Endometrial microvascular endothelial cells (primary cell): ENCODE results near the gene NOLC1. TPM values are rescaled to one million over a fixed set of nuclear protein-coding genes. Genes with fewer than 3 reads are reported as not detected.

Source experiments
- in situ Hi-C: cut with HindIII; loops from 2 replicates; pipeline ENCODE4 v1.10.0; 2017; ENCODE audit warnings: low sequenced_read_pairs, low pct_unique_long_range_greater_than_20kb; ENCODE audit errors: inconsistent ontology term
- total RNA-seq: library from RNA; depleted of rRNA; stranded (reverse); fragments of >200 nt; gene quantifications from one replicate; pipeline ENCODE4 v1.2.3, GENCODE V29; 2015; ENCODE audit errors: inconsistent ontology term

Gene NOLC1
- total RNA-seq, 1 donor from 2014 or later, result 82.0 TPM

DNA sequence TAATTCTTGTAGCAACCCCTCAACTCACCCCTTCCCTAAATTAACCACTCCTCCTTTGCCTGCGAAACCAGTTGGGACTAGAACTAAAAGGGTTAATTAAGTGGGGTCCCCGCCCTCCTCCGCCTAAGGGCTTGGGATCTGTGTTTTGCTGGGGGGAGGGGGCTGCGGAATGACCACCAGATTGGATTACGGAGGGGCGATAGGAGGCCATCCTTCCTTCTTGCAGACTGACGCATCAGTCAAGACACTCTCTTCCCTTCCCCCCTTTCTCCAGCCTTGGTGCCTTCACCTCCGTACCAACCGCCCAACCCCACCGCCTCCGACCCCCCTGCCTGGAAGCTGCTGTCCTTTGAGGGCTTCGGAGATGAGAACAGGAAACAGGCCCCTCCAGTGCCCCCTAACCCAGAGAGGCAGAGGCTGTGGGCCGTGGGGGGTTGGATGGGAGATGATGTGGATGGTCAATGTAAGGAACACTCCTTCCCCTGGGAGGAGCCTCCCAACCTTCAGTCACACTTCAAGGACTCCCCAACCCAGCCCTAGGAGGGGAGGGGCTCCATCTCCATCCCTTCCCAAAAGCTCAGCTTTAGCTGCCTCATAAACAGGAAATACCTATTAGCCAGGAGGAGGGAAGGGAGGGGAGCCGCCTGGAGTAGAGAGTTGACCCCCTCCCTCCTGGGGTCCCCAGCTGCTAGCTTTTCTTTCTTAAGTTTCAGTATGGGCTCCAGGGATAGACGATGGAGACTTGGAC is 31.0 kb upstream of the NOLC1 start:
- in situ Hi-C loops, result no loop called here

DNA sequence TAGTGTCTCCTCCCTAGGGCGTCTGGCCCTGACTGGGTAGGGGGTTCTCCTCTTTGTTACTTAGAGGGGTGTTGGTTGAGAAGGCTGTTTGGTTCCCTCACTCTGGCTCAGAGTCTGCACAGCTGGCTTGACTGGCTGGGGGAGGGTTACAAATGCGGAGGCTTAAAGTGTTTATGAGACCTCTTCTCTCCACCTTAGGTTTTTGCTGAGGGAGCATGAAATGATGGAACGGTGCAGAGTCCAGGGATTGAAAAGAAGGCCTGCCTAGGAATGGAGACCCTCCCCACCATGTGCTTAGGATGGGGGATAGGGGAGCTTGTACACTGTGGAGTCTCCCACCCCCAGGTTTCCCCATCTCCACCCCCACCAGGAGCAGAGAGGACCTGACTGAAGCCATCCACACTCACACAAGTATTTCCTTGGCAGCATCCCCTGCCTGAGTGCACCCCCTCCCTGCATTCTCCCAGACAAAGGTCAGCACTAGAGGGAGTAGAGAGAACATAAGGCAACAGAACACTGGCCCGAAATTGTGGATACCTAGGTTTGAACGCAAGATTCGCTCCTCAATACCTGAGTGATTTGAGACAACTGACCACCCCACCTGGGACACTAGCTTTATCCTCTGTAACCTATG is 30.3 kb upstream of the NOLC1 start:
- in situ Hi-C loops, result no loop called here

DNA sequence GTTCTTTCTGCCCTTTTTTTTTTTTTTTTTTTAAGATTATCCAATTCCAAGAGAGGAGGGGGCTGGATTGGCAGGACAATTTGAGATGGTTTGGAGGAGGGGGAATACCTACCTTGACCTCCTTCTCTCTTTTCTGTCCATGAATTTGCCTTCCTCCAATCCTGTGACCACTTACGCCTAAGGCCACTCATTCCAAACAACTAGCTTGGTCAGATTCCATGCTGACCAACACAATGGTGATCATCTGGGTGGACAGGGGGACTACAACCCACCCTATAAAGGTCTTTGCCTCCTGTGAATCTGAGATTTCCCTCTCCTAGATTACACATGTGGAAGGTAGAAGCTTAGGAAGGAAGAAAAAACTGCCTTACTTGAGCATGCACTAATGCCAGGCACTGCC is 29.7 kb upstream of the NOLC1 start:
- in situ Hi-C loops, result no loop called here

GRCh38 chr10:102123223-102123622 is 29.0 kb upstream of the NOLC1 start:
- in situ Hi-C loops, result no loop called here

GRCh38 chr10:102131286-102132170 is 20.7 kb upstream of the NOLC1 start:
- in situ Hi-C loops, result no loop called here

DNA sequence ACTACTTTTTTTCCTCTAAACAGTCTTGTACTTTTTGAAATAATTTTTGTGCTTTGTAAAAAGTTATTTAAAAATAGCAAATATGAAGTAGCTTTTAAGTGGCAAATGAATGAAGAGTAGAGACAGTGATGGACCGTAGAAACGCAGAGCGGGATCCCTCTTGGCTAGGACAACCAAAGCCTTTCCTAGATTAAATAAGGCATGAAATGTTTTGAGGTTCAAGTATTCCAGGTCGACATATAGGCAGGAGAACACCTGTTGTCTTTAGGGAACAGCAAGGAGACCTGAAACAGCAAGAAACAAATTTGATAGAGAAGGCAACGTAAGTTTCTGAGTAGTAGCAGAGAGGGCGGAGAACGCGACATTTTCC is 20.0 kb upstream of the NOLC1 start:
- in situ Hi-C loops, result no loop called here

DNA sequence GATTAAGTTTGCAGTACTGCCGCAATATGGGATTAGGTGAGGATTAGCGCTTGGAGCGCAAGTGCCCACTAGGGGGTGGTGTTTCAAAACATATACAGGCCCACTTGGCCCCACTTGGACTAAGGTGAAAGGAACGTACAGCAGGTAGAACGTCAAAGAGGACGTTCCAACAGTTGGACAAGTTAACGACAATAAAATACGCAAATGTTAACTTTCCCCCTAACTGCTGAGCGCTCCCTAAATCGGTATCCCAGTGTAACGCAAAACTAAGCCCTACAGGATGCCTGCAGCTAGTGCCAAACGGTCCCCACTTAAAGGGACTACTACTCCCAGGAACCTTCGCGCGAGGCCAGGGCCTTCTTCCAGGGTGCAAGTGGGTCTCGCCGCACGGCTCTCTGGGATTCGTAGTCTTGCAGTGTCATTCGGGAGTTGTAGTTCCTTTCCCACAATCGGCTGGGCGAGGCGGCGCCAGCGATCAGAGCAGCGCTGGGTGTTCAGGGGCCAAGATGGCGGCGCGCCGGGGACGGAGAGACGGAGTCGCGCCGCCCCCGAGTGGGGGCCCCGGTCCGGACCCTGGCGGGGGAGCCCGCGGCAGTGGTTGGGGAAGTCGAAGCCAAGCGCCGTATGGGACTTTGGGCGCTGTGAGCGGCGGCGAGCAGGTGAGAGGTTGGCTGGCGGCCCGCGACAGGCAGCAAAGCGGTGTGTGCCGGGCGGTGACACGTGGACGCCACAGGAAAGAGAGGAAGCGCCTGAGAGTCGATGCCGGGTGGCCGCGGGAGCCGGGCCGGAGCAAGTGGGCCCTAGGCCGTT is 19.4 kb upstream of the NOLC1 start, which contains the start of gene PPRC1:
Gene PPRC1, plus strand, starts transcription at position 478 of the 810 bp plus-strand sequence. Its CDS starts 29 bp downstream, at position 507.
- in situ Hi-C loops, result no loop called here

DNA sequence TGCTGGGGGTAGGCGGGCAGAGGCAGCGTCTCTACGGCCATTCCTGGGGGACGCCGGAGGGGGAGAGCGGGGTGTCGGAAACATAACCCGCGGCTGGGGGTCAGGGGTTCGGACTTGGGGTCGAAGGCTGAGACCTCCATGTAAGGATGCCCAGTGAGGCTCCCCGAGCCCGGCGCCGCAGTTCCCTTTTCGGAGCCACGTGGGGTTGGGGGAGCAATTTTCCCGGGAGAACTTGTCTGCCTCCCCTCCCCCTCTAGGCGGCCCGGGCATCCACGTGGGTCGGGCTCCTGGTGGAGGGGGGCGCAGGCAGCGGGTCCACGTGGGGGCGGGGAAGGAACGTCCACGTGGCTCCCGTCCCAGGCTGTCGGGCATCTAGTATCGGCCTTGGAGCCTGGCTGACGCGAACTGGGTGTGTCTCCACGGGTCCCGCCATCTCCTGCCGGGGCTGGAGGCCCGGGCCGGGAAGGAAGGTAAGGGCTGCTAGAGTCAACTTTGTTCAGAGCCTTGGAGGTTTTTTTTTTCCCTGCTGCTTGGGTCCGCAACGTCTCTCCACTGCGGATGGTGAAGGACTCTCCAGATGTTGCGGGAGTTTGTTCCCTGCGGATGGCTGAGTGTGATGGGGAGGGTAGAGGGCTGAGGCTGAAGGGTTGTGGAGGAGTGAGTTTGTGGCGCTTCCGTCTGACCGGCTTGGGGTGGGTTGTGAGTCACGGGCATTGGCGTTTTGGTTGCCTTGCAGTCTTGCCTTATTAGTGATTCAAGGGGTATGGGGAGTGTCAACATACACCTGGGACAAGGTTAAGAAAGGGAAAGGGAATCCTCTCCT is 18.6 kb upstream of the NOLC1 start:
- in situ Hi-C loops, result no loop called here

- in situ Hi-C loops, result no loop called here
Measured at GRCh38 chr10:102134416-102134815, 17.8 kb upstream of the NOLC1 start.

- in situ Hi-C loops, result no loop called here
Measured at GRCh38 chr10:102135956-102136526, 16.1 kb upstream of the NOLC1 start.

DNA sequence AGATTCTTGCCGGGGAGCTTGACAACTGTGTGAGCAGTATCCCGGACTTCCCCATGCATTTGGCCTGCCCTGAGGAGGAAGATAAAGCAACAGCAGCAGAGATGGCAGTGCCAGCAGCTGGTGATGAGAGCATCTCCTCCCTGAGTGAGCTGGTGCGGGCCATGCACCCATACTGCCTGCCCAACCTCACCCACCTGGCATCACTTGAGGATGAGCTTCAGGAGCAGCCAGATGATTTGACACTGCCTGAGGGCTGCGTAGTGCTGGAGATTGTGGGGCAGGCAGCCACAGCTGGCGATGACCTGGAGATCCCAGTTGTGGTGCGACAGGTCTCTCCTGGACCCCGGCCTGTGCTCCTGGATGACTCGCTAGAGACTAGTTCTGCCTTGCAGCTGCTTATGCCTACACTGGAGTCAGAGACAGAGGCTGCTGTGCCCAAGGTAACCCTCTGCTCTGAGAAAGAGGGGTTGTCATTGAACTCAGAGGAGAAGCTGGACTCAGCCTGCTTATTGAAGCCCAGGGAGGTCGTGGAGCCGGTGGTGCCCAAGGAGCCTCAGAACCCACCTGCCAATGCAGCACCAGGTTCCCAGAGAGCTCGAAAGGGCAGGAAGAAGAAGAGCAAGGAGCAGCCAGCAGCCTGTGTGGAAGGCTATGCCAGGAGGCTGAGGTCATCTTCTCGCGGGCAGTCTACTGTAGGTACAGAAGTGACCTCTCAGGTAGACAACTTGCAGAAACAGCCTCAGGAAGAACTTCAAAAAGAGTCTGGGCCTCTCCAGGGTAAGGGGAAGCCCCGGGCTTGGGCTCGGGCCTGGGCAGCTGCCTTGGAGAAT is 12.7 kb upstream of the NOLC1 start:
- in situ Hi-C loops, result no loop called here

GRCh38 chr10:102140218-102140617 is 12.0 kb upstream of the NOLC1 start:
- in situ Hi-C loops, result no loop called here

DNA sequence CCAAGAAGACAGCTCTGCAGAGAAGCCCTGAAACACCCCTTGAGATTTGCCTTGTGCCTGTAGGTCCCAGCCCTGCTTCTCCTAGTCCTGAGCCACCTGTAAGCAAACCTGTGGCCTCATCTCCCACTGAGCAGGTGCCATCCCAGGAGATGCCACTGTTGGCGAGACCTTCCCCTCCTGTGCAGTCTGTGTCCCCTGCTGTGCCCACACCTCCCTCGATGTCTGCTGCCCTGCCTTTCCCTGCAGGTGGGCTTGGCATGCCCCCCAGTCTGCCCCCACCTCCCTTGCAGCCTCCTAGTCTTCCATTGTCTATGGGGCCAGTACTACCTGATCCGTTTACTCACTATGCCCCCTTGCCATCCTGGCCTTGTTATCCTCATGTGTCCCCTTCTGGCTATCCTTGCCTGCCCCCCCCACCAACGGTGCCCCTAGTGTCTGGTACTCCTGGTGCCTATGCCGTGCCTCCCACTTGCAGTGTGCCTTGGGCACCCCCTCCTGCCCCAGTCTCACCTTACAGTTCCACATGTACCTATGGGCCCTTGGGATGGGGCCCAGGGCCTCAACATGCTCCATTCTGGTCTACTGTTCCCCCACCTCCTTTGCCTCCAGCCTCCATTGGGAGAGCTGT is 11.2 kb upstream of the NOLC1 start:
- in situ Hi-C loops, result no loop called here

GRCh38 chr10:102141583-102142107 is 10.5 kb upstream of the NOLC1 start:
- in situ Hi-C loops, result no loop called here

DNA sequence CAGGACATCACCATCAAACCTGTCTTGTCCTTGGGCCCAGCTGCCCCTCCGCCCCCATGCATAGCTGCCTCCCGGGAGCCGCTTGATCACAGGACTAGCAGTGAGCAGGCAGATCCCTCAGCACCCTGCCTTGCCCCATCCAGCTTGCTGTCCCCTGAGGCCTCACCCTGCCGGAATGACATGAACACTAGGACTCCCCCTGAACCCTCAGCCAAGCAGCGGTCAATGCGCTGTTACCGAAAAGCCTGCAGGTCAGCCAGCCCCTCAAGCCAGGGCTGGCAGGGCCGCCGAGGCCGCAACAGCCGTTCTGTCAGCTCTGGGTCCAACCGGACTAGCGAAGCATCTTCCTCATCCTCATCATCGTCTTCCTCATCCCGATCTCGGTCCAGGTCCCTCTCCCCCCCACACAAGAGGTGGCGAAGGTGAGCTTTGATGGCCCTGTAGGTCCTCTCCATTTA is 5.2 kb upstream of the NOLC1 start:
- in situ Hi-C loops, result no loop called here

- in situ Hi-C loops, result no loop called here
Measured at GRCh38 chr10:102147561-102147960, 4.6 kb upstream of the NOLC1 start.
